Neural crest cell (in vitro differentiated cells): ENCODE data around the gene MAP3K8. TPM values are rescaled to one million over a fixed set of nuclear protein-coding genes. Genes with fewer than 3 reads are reported as not detected.

Experiments
- DNase-seq: peaks from one replicate; pipeline ENCODE4 v3.0.0; 2021; ENCODE audit warnings: low read depth, mixed read lengths, low spot score
- H3K27ac Mint-ChIP-seq: one replicate; pipeline ENCODE4 v1.8.0; 2021; ENCODE audit warnings: mild to moderate bottlenecking, mixed read lengths; ENCODE audit not compliant: unreplicated experiment
- H3K27me3 Mint-ChIP-seq: 2 replicates; pipeline ENCODE4 v1.8.0; 2021; ENCODE audit warnings: low read depth, mild to moderate bottlenecking, mixed read lengths
- H3K36me3 Mint-ChIP-seq: 2 replicates; pipeline ENCODE4 v1.8.0; 2021; ENCODE audit warnings: low read depth, mild to moderate bottlenecking, mixed read lengths
- H3K4me1 Mint-ChIP-seq: 2 replicates; pipeline ENCODE4 v1.8.0; 2021; ENCODE audit warnings: mixed read lengths
- H3K4me3 Mint-ChIP-seq: one replicate; pipeline ENCODE4 v1.8.0; 2021; ENCODE audit warnings: mild to moderate bottlenecking, mixed read lengths
- H3K9me3 Mint-ChIP-seq: 2 replicates; pipeline ENCODE4 v1.8.0; 2021; ENCODE audit warnings: mixed read lengths
- total RNA-seq: library from RNA; stranded (reverse); gene quantifications from 2 replicates; pipeline ENCODE4 v1.2.1, GENCODE V29; 2021
- TF ChIP-seq, protein P1 (sequence below): fragments of 200-600 bp; sonication (generic); conservative IDR thresholded peaks from 2 replicates; pipeline ENCODE4 v1.5.0; 2021; ENCODE audit warnings: antibody characterized with exemption, mild to moderate bottlenecking

Gene MAP3K8
- total RNA-seq, 1 donor from 2014 or later = 1.4 TPM

DNA sequence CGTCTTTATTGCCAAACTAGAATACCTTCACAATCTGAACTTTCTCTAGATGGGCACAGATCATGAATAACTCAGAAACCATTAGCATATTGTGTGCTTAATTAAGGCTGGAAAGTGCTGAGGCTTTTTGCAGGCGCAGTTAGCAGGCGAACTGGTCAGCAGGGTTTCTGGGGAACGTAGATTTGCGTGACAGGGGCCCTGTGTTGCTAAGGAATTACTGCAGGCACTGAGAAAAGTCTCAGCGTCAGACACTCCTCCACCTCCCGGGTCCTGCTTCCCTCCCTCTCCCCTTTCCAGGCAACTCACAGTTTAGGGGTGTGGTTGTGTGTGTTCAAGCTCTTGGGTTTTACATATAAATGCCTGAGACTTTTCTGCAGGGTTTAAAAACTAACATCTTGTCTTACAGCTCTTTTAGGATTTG is 2.2 kb downstream of the MAP3K8 start:
- Mint-ChIP-seq H3K36me3 (no peaks in the 10 kb centered on the region), H3K9me3 (no peaks in the 10 kb centered on the region), H3K27ac (no peak overlapping the region), H3K4me1 (peaks cover 45% of the 10 kb centered on the region), H3K4me3 (peak overlapping the region; percentile 77), H3K27me3 (peaks cover 32% of the 10 kb centered on the region)
- no peak for DNase-seq
- TF ChIP-seq, protein P1, sequence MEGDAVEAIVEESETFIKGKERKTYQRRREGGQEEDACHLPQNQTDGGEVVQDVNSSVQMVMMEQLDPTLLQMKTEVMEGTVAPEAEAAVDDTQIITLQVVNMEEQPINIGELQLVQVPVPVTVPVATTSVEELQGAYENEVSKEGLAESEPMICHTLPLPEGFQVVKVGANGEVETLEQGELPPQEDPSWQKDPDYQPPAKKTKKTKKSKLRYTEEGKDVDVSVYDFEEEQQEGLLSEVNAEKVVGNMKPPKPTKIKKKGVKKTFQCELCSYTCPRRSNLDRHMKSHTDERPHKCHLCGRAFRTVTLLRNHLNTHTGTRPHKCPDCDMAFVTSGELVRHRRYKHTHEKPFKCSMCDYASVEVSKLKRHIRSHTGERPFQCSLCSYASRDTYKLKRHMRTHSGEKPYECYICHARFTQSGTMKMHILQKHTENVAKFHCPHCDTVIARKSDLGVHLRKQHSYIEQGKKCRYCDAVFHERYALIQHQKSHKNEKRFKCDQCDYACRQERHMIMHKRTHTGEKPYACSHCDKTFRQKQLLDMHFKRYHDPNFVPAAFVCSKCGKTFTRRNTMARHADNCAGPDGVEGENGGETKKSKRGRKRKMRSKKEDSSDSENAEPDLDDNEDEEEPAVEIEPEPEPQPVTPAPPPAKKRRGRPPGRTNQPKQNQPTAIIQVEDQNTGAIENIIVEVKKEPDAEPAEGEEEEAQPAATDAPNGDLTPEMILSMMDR = no peak

DNA sequence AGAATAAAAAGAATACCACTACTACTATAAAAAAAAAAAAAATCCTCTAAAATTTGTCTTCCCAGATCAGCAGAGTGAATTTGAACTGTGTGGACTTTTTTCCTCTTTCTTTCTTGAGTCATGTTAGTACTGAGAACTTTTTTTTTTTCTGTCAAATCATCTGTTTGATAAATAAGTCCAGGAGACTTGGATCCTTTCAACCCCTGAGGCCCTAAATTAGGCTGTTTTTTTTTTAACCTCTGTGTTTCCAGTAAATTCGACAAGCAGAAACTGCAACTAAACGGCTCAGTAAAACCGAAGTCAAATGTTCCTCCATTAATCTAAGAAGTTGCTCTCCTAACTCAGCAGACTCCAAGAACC is 2.7 kb downstream of the MAP3K8 start:
- Mint-ChIP-seq H3K9me3 (no peaks in the 10 kb centered on the region), H3K27me3 (peaks cover 30% of the 10 kb centered on the region), H3K4me1 (peaks cover 43% of the 10 kb centered on the region), H3K4me3 (peak overlapping the region; percentile 24), H3K36me3 (no peaks in the 10 kb centered on the region), H3K27ac (no peak overlapping the region)
- TF ChIP-seq, protein P1 = no peak
- DNase-seq = no peak

DNA sequence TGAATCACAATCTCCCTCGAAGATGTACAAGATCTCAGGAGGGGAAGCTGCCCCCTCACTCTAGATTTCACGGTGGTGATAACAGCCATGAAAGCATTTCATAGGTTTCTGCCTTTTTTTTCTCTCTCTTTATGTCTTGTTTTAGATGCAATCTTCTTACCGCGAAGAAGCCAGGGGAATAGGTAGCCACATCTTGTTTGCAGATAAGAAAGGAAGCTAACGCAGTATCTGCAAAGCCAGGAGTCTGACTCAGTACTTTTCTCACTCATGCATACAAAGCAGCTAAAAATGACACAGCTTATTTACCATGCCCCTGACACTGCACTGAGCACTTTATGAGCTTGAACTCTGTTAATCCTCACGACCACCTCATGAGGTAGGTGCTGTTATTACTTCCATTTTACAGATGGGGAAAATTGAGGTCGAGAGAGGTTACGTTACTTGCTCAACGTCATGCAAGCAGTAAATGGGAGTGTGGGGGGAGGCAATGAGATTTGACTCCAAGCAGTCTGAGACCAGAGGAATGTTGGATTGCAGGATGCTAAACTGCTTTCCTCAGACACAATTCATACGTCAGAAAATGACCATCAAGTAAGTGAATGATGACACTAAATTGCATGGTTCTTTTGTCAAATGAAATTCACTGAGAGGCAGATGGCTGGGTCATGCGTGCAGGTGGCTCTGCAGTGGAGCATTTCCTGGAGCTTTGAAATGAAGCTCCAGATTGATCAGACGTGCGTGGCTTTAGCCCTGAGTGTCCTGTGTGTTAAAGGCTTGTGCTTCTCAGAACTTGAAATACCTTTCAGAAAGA is 3.3 kb downstream of the MAP3K8 start:
- Mint-ChIP-seq H3K36me3 (no peaks in the 10 kb centered on the region), H3K27me3 (peaks cover 30% of the 10 kb centered on the region), H3K4me3 (peak overlapping the region; percentile 24), H3K4me1 (peaks cover 43% of the 10 kb centered on the region), H3K27ac (no peak overlapping the region), H3K9me3 (no peaks in the 10 kb centered on the region)
- DNase-seq = no peak
- TF ChIP-seq, protein P1 = no peak

DNA sequence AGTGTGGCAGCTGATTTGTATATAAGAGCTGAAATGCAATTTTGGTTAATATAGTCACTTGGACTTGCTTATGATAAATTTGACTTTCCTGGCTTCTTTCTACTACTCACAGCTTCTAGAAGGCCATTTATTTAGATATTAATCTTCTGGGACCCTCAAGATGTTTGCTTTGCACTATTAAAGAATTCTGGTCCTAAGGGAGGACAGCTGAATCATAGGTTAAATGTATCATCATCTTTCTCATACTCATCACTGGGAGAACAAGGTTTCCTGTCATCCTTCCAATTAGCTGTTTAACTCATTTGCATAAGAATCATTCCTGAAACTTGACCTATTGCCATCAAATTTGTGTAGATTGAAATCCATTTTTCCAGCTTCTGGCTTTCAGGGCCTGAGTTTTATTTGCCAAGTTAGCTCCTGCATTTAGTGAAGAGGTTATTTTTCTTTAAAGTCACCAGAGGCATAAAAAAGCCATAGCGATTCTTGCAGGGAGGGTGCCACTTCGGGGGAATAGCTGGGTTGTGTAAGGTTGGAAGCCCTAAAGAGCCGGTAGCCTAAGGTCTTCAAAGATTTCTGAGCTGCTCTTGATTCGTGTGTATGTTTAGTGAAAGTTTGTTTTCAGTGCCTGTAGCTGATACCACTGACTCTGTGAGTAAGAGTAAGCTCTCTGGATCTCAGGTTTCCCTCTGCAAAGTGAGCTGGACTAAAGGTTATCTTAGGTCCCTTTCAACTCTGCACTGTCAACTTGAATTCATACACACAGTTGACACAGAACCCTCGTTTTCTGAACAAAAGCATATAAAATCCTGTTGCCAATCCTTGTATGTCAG is 4.3 kb downstream of the MAP3K8 start:
- DNase-seq = no peak
- no peaks in the 10 kb centered on the region for H3K9me3 Mint-ChIP-seq
- peaks cover 24% of the 10 kb centered on the region for H3K27me3 Mint-ChIP-seq
- TF ChIP-seq, protein P1 = no peak
- H3K4me1 Mint-ChIP-seq = peaks cover 37% of the 10 kb centered on the region
- H3K27ac Mint-ChIP-seq = no peak overlapping the region
- peak overlapping the region; percentile 10 for H3K4me3 Mint-ChIP-seq
- H3K36me3 Mint-ChIP-seq = no peaks in the 10 kb centered on the region

DNA sequence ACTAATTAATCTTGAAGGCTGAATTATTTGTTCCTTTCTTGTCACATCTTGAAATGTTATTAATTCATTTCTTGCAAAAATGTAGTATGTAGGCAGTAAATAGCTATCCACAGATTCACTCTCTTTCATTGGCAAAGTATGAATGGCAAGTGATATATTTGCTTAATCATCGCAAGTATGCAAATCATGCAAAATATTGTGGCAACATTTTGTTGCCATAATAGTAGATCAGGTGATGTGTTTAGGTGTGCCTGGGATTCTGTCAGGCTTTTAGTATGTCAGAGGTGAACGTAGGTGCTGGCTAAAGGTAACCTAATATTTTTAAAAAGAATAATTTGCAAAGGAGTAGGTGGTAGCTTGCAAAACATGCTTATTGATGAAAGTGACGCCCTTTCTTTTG is 5.9 kb downstream of the MAP3K8 start:
- Mint-ChIP-seq H3K36me3 (no peaks in the 10 kb centered on the region), H3K27ac (no peak overlapping the region), H3K4me3 (no peak overlapping the region), H3K4me1 (peaks cover 32% of the 10 kb centered on the region), H3K9me3 (no peaks in the 10 kb centered on the region), H3K27me3 (peaks cover 19% of the 10 kb centered on the region)
- DNase-seq = no peak
- TF ChIP-seq, protein P1 = no peak
